Ascending aorta (tissue), 2 donors: ENCODE data around the gene SAPCD1. TPM values are rescaled to one million over a fixed set of nuclear protein-coding genes. Genes with fewer than 3 reads are reported as not detected.

Experiments used
- DNase-seq, 2 donors: peaks; one replicate each; pipeline ENCODE4 v3.0.0-alpha.2; 2019; ENCODE audit warnings: low spot score in 2 of 2
- H3K27ac ChIP-seq, 2 donors: fragments of 200-600 bp; sonication (generic); one replicate each; pipeline ENCODE4 v1.5.1; 2016 to 2017; ENCODE audit warnings: mild to moderate bottlenecking in 1 of 2
- H3K27me3 ChIP-seq: fragments of 200-600 bp; sonication (generic); one replicate; pipeline ENCODE4 v1.5.1; 2017
- H3K36me3 ChIP-seq, 2 donors: fragments of 200-600 bp; sonication (generic); one replicate each; pipeline ENCODE4 v1.5.1; 2016
- H3K4me1 ChIP-seq, 2 donors: fragments of 200-600 bp; sonication (generic); one replicate each; pipeline ENCODE4 v1.5.1; 2016 to 2017; ENCODE audit warnings: mild to moderate bottlenecking in 1 of 2
- H3K4me3 ChIP-seq, 2 donors: fragments of 200-600 bp; sonication (generic); one replicate each; pipeline ENCODE4 v1.5.1; 2016 to 2017; ENCODE audit warnings: mild to moderate bottlenecking in 1 of 2
- H3K9me3 ChIP-seq, 2 donors: fragments of 200-600 bp; sonication (generic); one replicate each; pipeline ENCODE4 v1.5.1; 2016
- intact Hi-C: fragments of 100-400 bp; cut with DNase I; formaldehyde crosslinking; loops from one replicate; pipeline ENCODE4 v1.15.1; 2023
- total RNA-seq: library from RNA; depleted of rRNA; stranded (reverse); fragments of >200 nt; gene quantifications from one replicate; pipeline ENCODE4 v1.1.0, GENCODE V29; 2016
- TF ChIP-seq, protein P1 (sequence below), 3 experiments: fragments of 200-600 bp in 2 of 3; fragments of 450-650 bp in 1 of 3; sonication (generic) in 2 of 3; IDR thresholded peaks; one replicate each; pipeline ENCODE4 v1.5.1; 2016 to 2019; ENCODE audit warnings: antibody characterized with exemption in 3 of 3, mild to moderate bottlenecking in 1 of 3, moderate library complexity in 1 of 3

Gene SAPCD1
- total RNA-seq, 1 donor from 2014 or later: not detected

DNA sequence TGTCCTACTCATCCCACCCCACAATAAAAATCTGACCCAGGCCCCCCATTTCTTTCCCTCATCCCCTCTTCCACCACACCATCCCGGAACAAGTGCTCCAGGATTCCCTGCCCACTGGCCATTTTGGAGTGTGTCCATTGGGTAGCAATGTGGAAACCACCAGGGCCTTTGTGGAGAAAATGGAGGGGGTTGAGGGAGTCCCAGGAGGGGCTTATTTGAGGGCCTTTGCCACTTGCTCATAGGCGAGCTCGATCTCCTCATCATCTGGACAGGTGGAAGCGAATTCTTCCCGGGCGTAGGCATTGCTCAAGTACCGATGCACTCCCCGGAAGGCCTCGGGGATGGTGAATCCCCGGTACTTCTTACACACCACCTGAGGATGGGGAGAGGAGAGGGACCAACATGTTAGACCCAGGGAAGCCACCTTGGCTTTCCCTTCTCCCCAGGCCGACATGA is 31.8 kb upstream of the SAPCD1 start:
- Histone ChIP-seq H3K4me1 (peaks cover 22 to 32% of the 10 kb centered on the region in 2 donors), H3K27ac (peak overlapping the region; percentile 95 to 99), H3K36me3 (peaks cover 52 to 58% of the 10 kb centered on the region in 2 donors), H3K9me3 (no peaks in the 10 kb centered on the region), H3K4me3 (peak overlapping the region; percentile 69 to 96), H3K27me3 (no peaks in the 10 kb centered on the region)
- DNase-seq: no peak
- TF ChIP-seq, protein P1, sequence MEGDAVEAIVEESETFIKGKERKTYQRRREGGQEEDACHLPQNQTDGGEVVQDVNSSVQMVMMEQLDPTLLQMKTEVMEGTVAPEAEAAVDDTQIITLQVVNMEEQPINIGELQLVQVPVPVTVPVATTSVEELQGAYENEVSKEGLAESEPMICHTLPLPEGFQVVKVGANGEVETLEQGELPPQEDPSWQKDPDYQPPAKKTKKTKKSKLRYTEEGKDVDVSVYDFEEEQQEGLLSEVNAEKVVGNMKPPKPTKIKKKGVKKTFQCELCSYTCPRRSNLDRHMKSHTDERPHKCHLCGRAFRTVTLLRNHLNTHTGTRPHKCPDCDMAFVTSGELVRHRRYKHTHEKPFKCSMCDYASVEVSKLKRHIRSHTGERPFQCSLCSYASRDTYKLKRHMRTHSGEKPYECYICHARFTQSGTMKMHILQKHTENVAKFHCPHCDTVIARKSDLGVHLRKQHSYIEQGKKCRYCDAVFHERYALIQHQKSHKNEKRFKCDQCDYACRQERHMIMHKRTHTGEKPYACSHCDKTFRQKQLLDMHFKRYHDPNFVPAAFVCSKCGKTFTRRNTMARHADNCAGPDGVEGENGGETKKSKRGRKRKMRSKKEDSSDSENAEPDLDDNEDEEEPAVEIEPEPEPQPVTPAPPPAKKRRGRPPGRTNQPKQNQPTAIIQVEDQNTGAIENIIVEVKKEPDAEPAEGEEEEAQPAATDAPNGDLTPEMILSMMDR (IDR thresholded peaks at IDR 0.05): no peak
- intact Hi-C loops: loop anchor here (5.0 to 10.0 kb wide), 2 partner anchors 183 to 424 kb away; partner anchors contain the start of genes ATP6V1G2, NFKBIL1, PPT2 and PRRT1

DNA sequence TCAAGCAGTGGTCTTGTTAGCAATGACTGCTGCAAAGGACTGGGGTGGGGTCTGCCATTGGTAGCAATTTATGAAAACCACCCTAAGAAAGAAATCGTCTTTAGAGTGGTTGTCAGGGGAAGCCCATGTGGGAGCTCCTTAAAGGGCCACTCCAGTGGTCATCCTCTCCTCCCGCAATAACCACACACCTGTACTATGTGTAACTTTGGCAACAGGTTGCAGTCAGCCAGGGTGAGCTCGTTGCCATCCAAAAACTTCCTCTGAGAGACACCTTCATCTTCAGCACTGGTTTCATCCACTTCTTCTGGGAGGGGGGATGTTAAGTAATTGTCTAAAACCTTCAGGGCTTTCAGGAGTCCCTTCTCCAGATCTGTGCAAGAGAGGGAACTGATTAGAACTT is 30.4 kb upstream of the SAPCD1 start:
- intact Hi-C loops: loop anchor here (5.0 to 10.0 kb wide), 2 partner anchors 185 to 423 kb away; partner anchors contain the start of genes ATP6V1G2, NFKBIL1, PPT2 and PRRT1
- no peak overlapping the region for H3K4me3 ChIP-seq
- peaks cover 40 to 44% of the 10 kb centered on the region in 2 donors for H3K36me3 ChIP-seq
- H3K4me1 ChIP-seq: peaks cover 26 to 36% of the 10 kb centered on the region in 2 donors
- H3K27me3 ChIP-seq: no peaks in the 10 kb centered on the region
- H3K9me3 ChIP-seq: no peaks in the 10 kb centered on the region
- no peak for DNase-seq
- no peak overlapping the region for H3K27ac ChIP-seq
- TF ChIP-seq, protein P1 (IDR thresholded peaks at IDR 0.05): no peak

DNA sequence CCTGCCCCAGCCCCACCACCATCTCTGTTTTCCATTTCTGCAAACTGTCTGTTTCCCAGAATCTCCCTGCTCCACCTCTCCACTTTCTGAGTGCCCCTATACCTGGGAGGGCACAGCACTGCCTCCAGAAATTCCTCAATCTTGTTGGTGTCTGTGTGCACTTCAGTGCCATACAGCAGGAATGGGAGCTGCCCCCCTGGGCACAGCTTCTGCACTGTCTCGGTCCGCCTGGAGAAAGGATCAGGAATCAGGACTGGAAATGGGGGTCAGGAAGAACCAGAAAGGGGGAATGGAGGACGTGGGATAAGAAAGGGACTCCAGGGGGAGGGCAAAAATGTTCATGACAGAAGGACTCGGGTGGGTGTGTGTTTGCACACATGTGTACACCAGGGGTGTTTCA is 28.7 kb upstream of the SAPCD1 start:
- intact Hi-C loops: loop anchor here (2.0 to 10.0 kb wide), 3 partner anchors 93 to 421 kb away; partner anchors contain the start of genes ATP6V1G2, HSPA1B, NFKBIL1 and PPT2
- Histone ChIP-seq H3K9me3 (no peaks in the 10 kb centered on the region), H3K36me3 (peaks cover 33 to 37% of the 10 kb centered on the region in 2 donors), H3K4me3 (peak overlapping the region; percentile 67 to 75), H3K4me1 (peaks cover 20 to 29% of the 10 kb centered on the region in 2 donors), H3K27me3 (no peaks in the 10 kb centered on the region), H3K27ac (peak overlapping the region; percentile 91 to 94)
- no peak for DNase-seq
- TF ChIP-seq, protein P1 (IDR thresholded peaks at IDR 0.05): no peak

DNA sequence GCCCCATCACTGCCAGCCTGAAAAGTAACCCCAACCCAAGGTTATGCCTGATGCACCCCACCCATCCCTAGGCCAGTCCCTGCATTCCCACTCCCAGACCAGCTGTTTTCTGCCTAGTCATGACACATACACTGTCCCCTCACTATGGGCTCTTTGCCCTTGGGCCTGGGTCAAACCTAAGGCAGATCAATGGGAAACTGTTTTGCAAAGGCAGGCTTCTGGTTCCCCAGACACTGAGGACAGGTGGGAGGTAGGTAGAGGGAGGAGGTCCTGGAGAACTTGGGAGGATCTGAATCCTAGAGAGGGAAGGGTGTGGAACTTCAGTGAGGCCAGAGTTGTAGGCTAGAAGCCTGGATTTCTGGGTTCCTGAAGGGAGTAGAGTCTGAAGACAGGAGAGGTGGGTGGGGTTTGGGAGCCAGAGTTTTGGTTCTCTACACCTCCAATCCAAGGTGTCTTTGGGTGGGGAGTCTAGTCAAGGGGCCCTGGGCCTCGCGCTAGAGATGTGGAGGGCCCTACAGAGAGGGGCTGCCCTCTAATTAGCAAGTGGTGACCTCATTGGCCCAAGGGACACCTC is 28.1 kb upstream of the SAPCD1 start:
- peaks cover 33 to 37% of the 10 kb centered on the region in 2 donors for H3K36me3 ChIP-seq
- H3K9me3 ChIP-seq: no peaks in the 10 kb centered on the region
- intact Hi-C loops: loop anchor here (2.0 to 10.0 kb wide), 3 partner anchors 92 to 420 kb away; partner anchors contain the start of genes ATP6V1G2, HSPA1B, NFKBIL1 and PPT2
- H3K27ac ChIP-seq: peak overlapping the region; percentile 91 to 94
- H3K4me3 ChIP-seq: peak overlapping the region; percentile 67 to 75
- H3K4me1 ChIP-seq: peaks cover 18 to 31% of the 10 kb centered on the region in 2 donors
- DNase-seq: no peak
- no peaks in the 10 kb centered on the region for H3K27me3 ChIP-seq
- TF ChIP-seq, protein P1 (IDR thresholded peaks at IDR 0.05): no peak

DNA sequence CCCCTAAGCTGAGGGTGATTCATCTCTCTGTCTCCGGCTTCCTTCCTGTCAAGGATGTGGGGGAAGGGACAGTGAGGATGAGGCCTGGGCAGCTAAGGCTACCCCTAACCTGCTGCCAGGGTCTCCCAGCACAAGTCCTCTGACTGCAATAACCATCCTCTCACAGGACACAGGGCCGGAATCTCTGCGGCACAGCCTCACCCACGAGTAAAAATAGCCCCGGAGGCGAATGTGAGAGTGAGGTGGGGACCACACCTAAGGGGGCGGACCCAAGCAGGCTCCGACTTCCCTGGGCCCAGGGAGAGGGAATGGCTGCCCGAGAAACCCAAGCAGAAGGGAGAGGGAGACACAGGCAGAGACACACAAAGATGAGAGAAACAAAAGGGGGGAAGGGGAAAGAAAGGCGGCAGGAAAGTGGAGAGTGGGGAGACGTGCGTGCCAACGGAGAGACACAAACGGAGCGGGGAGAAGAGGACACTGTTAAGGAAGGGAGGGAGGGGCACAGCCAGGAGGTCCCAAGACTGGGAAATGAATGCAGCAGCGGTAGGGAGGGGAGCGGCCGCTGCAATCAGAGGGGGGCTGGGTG is 27.5 kb upstream of the SAPCD1 start:
- H3K4me3 ChIP-seq: peak overlapping the region; percentile 67 to 75
- peaks cover 18 to 33% of the 10 kb centered on the region in 2 donors for H3K4me1 ChIP-seq
- intact Hi-C loops: loop anchor here (2.0 to 10.0 kb wide), 3 partner anchors 92 to 420 kb away; partner anchors contain the start of genes ATP6V1G2, HSPA1B, NFKBIL1 and PPT2
- peaks cover 33 to 37% of the 10 kb centered on the region in 2 donors for H3K36me3 ChIP-seq
- TF ChIP-seq, protein P1 (IDR thresholded peaks at IDR 0.05): no peak
- H3K9me3 ChIP-seq: no peaks in the 10 kb centered on the region
- DNase-seq: peak; percentile 53 to 81
- peak overlapping the region; percentile 91 to 94 for H3K27ac ChIP-seq
- no peaks in the 10 kb centered on the region for H3K27me3 ChIP-seq
